Measurements from ENCODE around the gene CACNA1S. TPM values are rescaled to one million over a fixed set of nuclear protein-coding genes. Genes with fewer than 3 reads are reported as not detected.

CACNA1S gene
- polyA plus RNA-seq, 3 donors from 2014 or later: not detected

GRCh38 chr1:201050515-201051277, 61.5 kb downstream of the CACNA1S start:
- no peak for DNase-seq
- H3K4me1 Mint-ChIP-seq: no peaks in the 10 kb centered on the region
- H3K36me3 Mint-ChIP-seq: no peaks in the 10 kb centered on the region
- H3K27ac Mint-ChIP-seq: no peak overlapping the region
- H3K27me3 Mint-ChIP-seq (ENCODE audit: low read depth in 3 of 3): peaks cover 2 to 5% (median 4%) of the 10 kb centered on the region in 3 donors
- no peaks in the 10 kb centered on the region for H3K9me3 Mint-ChIP-seq
- no peak overlapping the region for H3K4me3 Mint-ChIP-seq

GRCh38 chr1:201049248-201049831, 62.9 kb downstream of the CACNA1S start:
- H3K4me1 Mint-ChIP-seq: no peaks in the 10 kb centered on the region
- H3K36me3 Mint-ChIP-seq: no peaks in the 10 kb centered on the region

GRCh38 chr1:201048521-201048920, 63.7 kb downstream of the CACNA1S start:
- Mint-ChIP-seq H3K27ac (no peak overlapping the region), H3K4me3 (no peak overlapping the region), H3K9me3 (no peaks in the 10 kb centered on the region), H3K27me3 (ENCODE audit: low read depth in 3 of 3) (peaks cover 0 to 4% (median 3%) of the 10 kb centered on the region in 3 donors), H3K4me1 (no peaks in the 10 kb centered on the region), H3K36me3 (no peaks in the 10 kb centered on the region)
- DNase-seq: no peak

More at GRCh38 chr1:201049248-201049831, 62.9 kb downstream of the CACNA1S start:
- DNase-seq: no peak
- Mint-ChIP-seq H3K27me3 (ENCODE audit: low read depth in 3 of 3) (peaks cover 0 to 4% (median 4%) of the 10 kb centered on the region in 3 donors), H3K4me3 (no peak overlapping the region), H3K27ac (no peak overlapping the region), H3K9me3 (no peaks in the 10 kb centered on the region)

- no peak for DNase-seq
- Mint-ChIP-seq H3K4me1 (peaks cover 2 to 5% of the 10 kb centered on the region in 2 donors), H3K27ac (no peak overlapping the region), H3K27me3 (ENCODE audit: low read depth in 3 of 3) (peaks cover 0 to 4% (median 3%) of the 10 kb centered on the region in 3 donors), H3K4me3 (no peak overlapping the region), H3K36me3 (no peaks in the 10 kb centered on the region), H3K9me3 (no peaks in the 10 kb centered on the region)
Observed at GRCh38 chr1:201044119-201044518, 68.1 kb downstream of the CACNA1S start.

- H3K9me3 Mint-ChIP-seq: no peaks in the 10 kb centered on the region
- H3K27ac Mint-ChIP-seq: peak overlapping the region in 1 of 6 donors; percentile 19
- H3K4me3 Mint-ChIP-seq: no peak overlapping the region
- H3K27me3 Mint-ChIP-seq (ENCODE audit: low read depth in 3 of 3): peaks cover 0 to 3% (median 3%) of the 10 kb centered on the region in 3 donors
- peaks cover 2 to 5% of the 10 kb centered on the region in 2 donors for H3K4me1 Mint-ChIP-seq
- H3K36me3 Mint-ChIP-seq: no peaks in the 10 kb centered on the region
- DNase-seq: peak; percentile 56 to 70 (median 64)
Observed at GRCh38 chr1:201042779-201043461, 69.3 kb downstream of the CACNA1S start.

DNA sequence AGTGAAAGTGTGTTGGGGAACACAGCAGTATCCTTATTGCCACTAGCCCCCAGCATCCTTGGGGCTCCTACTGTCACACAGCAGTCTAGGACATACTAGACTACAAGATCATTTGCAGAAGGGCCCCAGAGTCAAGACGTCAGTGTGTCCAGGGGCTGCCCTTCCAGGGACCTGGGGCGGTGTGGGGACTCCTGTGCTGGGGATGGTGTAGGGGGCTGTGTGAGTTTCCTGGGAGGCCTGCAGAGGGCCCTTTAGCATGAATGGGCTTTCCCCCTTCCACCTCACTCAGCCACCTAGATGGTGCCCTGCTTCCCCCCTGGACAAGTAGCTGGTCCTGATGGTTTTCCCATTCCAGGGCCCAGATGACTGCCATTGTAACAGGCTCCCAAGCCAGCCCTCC, 71.2 kb downstream of the CACNA1S start:
- Mint-ChIP-seq H3K27me3 (ENCODE audit: low read depth in 3 of 3) (peaks cover 0 to 1% (median 0%) of the 10 kb centered on the region in 3 donors), H3K4me1 (peaks cover 2 to 5% of the 10 kb centered on the region in 2 donors), H3K36me3 (no peaks in the 10 kb centered on the region), H3K27ac (no peak overlapping the region), H3K9me3 (no peaks in the 10 kb centered on the region), H3K4me3 (no peak overlapping the region)
- no peak for DNase-seq

GRCh38 chr1:201039876-201040275, 72.3 kb downstream of the CACNA1S start:
- H3K4me1 Mint-ChIP-seq: peaks cover 2 to 5% of the 10 kb centered on the region in 2 donors
- peaks cover 0 to 1% (median 0%) of the 10 kb centered on the region in 3 donors for H3K27me3 Mint-ChIP-seq (ENCODE audit: low read depth in 3 of 3)
- no peak for DNase-seq
- H3K36me3 Mint-ChIP-seq: no peaks in the 10 kb centered on the region
- no peak overlapping the region for H3K27ac Mint-ChIP-seq
- no peak overlapping the region for H3K4me3 Mint-ChIP-seq
- H3K9me3 Mint-ChIP-seq: no peaks in the 10 kb centered on the region

GRCh38 chr1:201039418-201039817, 72.8 kb downstream of the CACNA1S start:
- Mint-ChIP-seq H3K27me3 (ENCODE audit: low read depth in 3 of 3) (peaks cover 0 to 1% (median 0%) of the 10 kb centered on the region in 3 donors), H3K4me1 (peaks cover 2 to 5% of the 10 kb centered on the region in 2 donors), H3K9me3 (no peaks in the 10 kb centered on the region), H3K36me3 (no peaks in the 10 kb centered on the region), H3K27ac (no peak overlapping the region), H3K4me3 (no peak overlapping the region)
- no peak for DNase-seq

- no peaks in the 10 kb centered on the region for H3K9me3 Mint-ChIP-seq
- no peak overlapping the region for H3K4me3 Mint-ChIP-seq
- peaks cover 0 to 1% (median 0%) of the 10 kb centered on the region in 3 donors for H3K27me3 Mint-ChIP-seq (ENCODE audit: low read depth in 3 of 3)
- peaks cover 2 to 5% of the 10 kb centered on the region in 2 donors for H3K4me1 Mint-ChIP-seq
- DNase-seq: no peak
- no peaks in the 10 kb centered on the region for H3K36me3 Mint-ChIP-seq
- no peak overlapping the region for H3K27ac Mint-ChIP-seq
Observed at GRCh38 chr1:201038186-201038876, 73.9 kb downstream of the CACNA1S start.

DNA sequence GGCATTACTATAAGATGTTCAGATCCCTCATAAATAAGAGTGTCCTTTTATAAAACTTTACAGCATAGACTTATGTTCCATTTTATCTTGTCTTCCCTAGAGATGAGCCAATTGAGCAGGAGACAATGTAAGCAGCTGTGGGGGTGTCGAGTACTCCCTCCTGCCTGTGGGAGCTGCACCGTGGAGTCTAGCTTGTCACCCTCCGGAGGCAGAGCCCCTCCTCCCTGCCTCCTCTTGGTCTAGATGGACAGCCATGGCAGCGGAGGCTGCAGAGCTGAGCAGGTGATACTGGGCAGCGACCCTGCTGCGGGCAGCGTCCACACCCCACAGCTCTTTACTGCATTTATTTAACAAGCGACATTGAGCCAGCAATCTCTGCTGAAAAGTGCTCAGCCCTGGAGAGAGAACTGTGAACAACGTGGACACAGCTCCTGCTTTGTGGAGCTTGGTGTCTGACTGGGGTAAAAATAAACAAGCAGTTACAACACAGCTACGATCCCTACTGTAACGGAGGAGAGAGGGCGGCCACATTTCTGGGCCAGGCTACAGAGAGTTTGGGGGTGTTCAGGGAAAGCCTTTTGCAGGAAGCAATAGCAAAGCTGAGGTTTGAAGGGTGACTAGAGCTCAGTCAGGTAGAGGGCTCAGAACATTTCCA, 75.9 kb downstream of the CACNA1S start:
- Mint-ChIP-seq H3K4me1 (no peaks in the 10 kb centered on the region), H3K9me3 (no peaks in the 10 kb centered on the region), H3K27ac (no peak overlapping the region), H3K4me3 (no peak overlapping the region), H3K27me3 (ENCODE audit: low read depth in 3 of 3) (peaks cover 0 to 1% (median 0%) of the 10 kb centered on the region in 3 donors), H3K36me3 (no peaks in the 10 kb centered on the region)
- DNase-seq: no peak

GRCh38 chr1:201034671-201035070, 77.6 kb downstream of the CACNA1S start:
- Mint-ChIP-seq H3K9me3 (no peaks in the 10 kb centered on the region), H3K27ac (no peak overlapping the region)

GRCh38 chr1:201032408-201032807, 79.8 kb downstream of the CACNA1S start:
- H3K36me3 Mint-ChIP-seq: no peaks in the 10 kb centered on the region
- no peak overlapping the region for H3K27ac Mint-ChIP-seq
- H3K4me1 Mint-ChIP-seq: no peaks in the 10 kb centered on the region
- no peak for DNase-seq
- H3K9me3 Mint-ChIP-seq: no peaks in the 10 kb centered on the region
- no peak overlapping the region for H3K4me3 Mint-ChIP-seq
- H3K27me3 Mint-ChIP-seq (ENCODE audit: low read depth in 3 of 3): peaks cover 0 to 2% (median 1%) of the 10 kb centered on the region in 3 donors

More at GRCh38 chr1:201034671-201035070, 77.6 kb downstream of the CACNA1S start:
- Mint-ChIP-seq H3K36me3 (no peaks in the 10 kb centered on the region), H3K4me1 (no peaks in the 10 kb centered on the region), H3K27me3 (ENCODE audit: low read depth in 3 of 3) (peaks cover 0 to 1% (median 0%) of the 10 kb centered on the region in 3 donors), H3K4me3 (no peak overlapping the region)
- DNase-seq: no peak

- Mint-ChIP-seq H3K9me3 (no peaks in the 10 kb centered on the region), H3K4me1 (peaks cover 5 to 12% of the 10 kb centered on the region in 2 donors), H3K4me3 (no peak overlapping the region), H3K27ac (no peak overlapping the region), H3K27me3 (ENCODE audit: low read depth in 3 of 3) (peaks cover 0 to 10% (median 3%) of the 10 kb centered on the region in 3 donors), H3K36me3 (no peaks in the 10 kb centered on the region)
- DNase-seq: no peak
Observed at GRCh38 chr1:201028461-201028889, 83.8 kb downstream of the CACNA1S start.
